ENCODE measurements around the gene TRRAP.

The TRRAP gene

DNA sequence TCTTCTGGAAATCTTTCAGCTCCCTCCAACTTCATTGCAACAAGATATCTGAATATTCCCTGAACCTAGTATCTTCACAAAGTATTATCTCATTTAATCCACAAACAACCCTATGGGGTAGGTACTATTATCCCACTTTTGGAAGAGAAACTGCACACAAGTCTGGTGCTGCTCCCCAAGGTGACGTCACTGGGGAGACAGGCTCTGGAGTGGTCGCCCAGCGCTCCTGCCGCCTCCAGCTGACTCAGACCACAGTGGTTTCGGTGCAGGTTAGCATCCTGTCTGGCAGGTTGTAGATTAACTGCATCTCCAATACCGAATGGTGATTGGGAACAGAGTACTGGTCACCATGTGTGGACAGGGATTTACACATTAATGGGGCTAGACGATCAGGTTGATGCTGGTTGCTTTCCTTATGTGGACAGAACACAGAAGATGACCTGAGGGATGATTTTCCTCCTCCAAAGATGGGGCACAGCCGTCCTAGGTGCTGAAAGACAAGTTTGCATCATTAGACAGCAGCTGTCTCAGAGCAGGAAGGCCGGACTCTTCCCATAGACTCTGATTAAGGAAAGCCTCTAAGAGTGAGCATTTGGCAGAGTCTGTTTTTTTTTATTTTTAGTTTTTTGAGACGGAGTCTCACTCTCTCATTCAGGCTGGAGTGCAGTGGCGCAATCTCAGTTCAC, 128.6 kb downstream of the TRRAP start:
- Histone ChIP-seq H3K27ac (replicated peaks) (no peak overlapping the region), H3K4me3 (replicated peaks; ENCODE audit: insufficient read depth, low read length) (no peak overlapping the region), H3K27me3 (ENCODE audit: insufficient read depth, poor library complexity, severe bottlenecking) (no peaks in the 10 kb centered on the region)
- TF ChIP-seq CTCF (IDR thresholded peaks at IDR 0.05; ENCODE audit: insufficient read depth, low read length) (no peak), POLR2AphosphoS5 (IDR thresholded peaks at IDR 0.05; ENCODE audit: low read depth) (no peak)
- DNase-seq (ENCODE audit: low read depth in 1 of 2, low spot score in 1 of 2) = no peak

DNA sequence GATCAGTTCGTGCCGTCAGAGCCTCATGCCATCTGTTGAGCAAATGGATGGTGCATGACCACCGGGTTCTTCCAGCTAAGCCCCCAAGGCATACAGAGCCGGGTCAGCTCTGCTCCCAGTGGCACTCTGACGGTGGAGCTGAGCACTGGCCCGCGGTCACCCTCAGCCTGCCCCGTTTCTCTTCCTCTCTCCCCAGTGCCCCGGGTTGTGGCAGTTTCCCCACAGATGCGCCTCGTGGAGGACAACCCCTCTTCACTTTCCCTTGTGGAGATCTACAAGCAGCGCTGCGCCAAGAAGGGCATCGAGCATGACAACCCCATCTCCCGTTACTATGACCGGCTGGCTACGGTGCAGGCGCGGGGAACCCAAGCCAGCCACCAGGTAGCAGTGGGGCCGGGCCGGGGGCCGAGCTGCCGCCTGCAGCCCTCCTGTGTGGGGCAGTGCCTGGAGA, 129.9 kb downstream of the TRRAP start:
- TF ChIP-seq CTCF (IDR thresholded peaks at IDR 0.05; ENCODE audit: insufficient read depth, low read length) (no peak), SPI1 (IDR thresholded peaks at IDR 0.05; ENCODE audit: borderline replicate concordance, low read depth) (no peak), GABPA (IDR thresholded peaks at IDR 0.05; ENCODE audit: low read depth) (no peak), REST (IDR thresholded peaks at IDR 0.05; ENCODE audit: insufficient replicate concordance, low read depth) (no peak), POLR2AphosphoS5 (IDR thresholded peaks at IDR 0.05; ENCODE audit: low read depth) (no peak)
- Histone ChIP-seq H3K27me3 (ENCODE audit: insufficient read depth, poor library complexity, severe bottlenecking) (no peaks in the 10 kb centered on the region), H3K27ac (replicated peaks) (no peak overlapping the region), H3K4me3 (replicated peaks; ENCODE audit: insufficient read depth, low read length) (no peak overlapping the region)
- DNase-seq (ENCODE audit: low read depth in 1 of 2, low spot score in 1 of 2) = no peak

DNA sequence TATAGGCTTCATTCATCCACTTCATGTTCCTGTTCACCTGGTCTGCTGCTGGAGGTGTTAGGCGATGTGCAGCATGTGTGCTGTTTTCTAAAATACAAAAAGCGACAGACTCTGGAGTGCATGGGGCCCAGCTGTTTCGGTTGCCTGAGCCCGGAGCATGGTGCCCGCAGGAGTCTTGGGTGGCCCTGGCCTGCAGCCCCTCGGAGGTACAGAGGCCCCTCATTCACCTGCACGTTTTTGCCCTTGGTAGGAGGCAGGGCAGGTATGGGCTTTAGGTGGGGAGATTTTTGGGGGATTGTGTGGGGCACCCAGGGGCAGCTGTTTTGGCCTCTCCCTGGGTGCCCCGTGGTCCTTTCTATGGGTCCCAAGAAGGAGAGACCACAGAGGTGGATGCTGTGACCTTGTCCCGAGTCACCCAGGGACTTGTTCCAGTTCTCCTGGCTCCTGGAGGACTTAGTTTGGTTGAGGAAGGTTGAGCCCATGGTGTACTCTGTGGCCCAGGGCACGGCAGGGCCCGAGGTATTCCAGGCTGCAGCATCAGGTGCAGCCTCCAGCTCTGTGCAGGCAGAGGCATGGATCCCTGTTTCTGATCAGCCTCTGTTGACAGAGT, 130.7 kb downstream of the TRRAP start:
- no peak for TF ChIP-seq CTCF (IDR thresholded peaks at IDR 0.05; ENCODE audit: insufficient read depth, low read length)
- TF ChIP-seq POLR2AphosphoS5 (IDR thresholded peaks at IDR 0.05; ENCODE audit: low read depth) = no peak
- no peak for TF ChIP-seq REST (IDR thresholded peaks at IDR 0.05; ENCODE audit: insufficient replicate concordance, low read depth)
- TF ChIP-seq GABPA (IDR thresholded peaks at IDR 0.05; ENCODE audit: low read depth) = no peak
- Histone ChIP-seq H3K27me3 (ENCODE audit: insufficient read depth, poor library complexity, severe bottlenecking) (no peaks in the 10 kb centered on the region), H3K4me3 (replicated peaks; ENCODE audit: insufficient read depth, low read length) (no peak overlapping the region), H3K27ac (replicated peaks) (no peak overlapping the region)
- no peak for DNase-seq (ENCODE audit: low read depth in 1 of 2, low spot score in 1 of 2)
